ENCODE data around the gene MYH13. TPM values are rescaled to one million over a fixed set of nuclear protein-coding genes. Genes with fewer than 3 reads are reported as not detected.

MYH13 gene
- total and polyA plus RNA-seq, 10 of the 15 experiments (the other 5 are each of a cell fraction or from before 2014, with no cell fraction given) = 0.01 to 0.04 (median 0.03) TPM; not detected in 4

DNA sequence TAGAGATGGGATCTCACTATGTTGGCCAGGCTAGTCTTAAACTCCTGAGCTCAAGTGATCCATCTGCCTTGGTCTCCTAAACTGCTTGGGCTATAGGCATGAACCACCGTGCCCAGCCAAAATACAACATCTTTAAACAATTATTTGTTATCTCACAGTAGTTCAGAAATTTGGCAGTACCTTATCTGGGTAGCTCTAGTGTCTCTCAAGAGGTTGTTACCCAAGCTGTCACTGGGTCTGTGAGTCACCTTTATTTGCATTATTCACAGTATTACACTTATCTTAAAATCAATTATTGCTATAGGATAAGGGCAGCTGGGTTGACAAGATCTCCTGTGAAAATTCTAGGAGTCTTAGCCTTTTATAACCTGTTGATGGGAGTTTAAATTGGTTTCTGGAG, 110.4 kb downstream of the MYH13 start:
- no peak overlapping the region for H3K4me2 ChIP-seq (ENCODE audit: control insufficient read depth, insufficient read depth)
- 43% methylated on average over 1 of the region's 1 CpG for WGBS (ENCODE audit: insufficient coverage, insufficient replicate concordance, low lambda C conversion rate, missing lambda C conversion rate)
- no peak for TF ChIP-seq ZNF24 (IDR thresholded peaks at IDR 0.05)
- no peak for TF ChIP-seq MTA3 (IDR thresholded peaks at IDR 0.05; ENCODE audit: borderline replicate concordance, low read length)
- no peaks in the 10 kb centered on the region for H3K27me3 ChIP-seq (replicated peaks in 1 of 2; ENCODE audit: control insufficient read depth in 2 of 2, insufficient read depth in 2 of 2, low read length in 1 of 2)
- H4K20me1 ChIP-seq (ENCODE audit: control insufficient read depth, insufficient read depth) = no peaks in the 10 kb centered on the region
- H3K4me3 ChIP-seq = no peak overlapping the region
- intact Hi-C loops (cut with micrococcal nuclease; ENCODE audit: unreplicated experiment) (no loop called here), in situ Hi-C loops (cut with MboI) (no loop called here)
- no peaks in the 10 kb centered on the region for H3K36me3 ChIP-seq (ENCODE audit: control insufficient read depth in 2 of 2, insufficient read depth in 2 of 2, low read length in 1 of 2)
- POLR2A ChIA-PET = no interaction called here
- H3K79me2 ChIP-seq (ENCODE audit: control insufficient read depth, insufficient read depth, low read length) = no peaks in the 10 kb centered on the region
- peaks cover 7% of the 10 kb centered on the region for H3K4me1 ChIP-seq (ENCODE audit: control insufficient read depth, insufficient read depth, low read length)
- no peak overlapping the region for H3K27ac ChIP-seq (ENCODE audit: control insufficient read depth, insufficient read depth)
- FAIRE-seq (no peak), DNase-seq (ENCODE audit: low read depth, low spot score) (no peak), ATAC-seq (no peak)
- SMC1A ChIA-PET (ENCODE audit: uncharacterized antibody, unreplicated experiment) = no interaction called here
- no TSS peak for BruUV-seq (replicated peaks)
- no peak overlapping the region for H2AFZ ChIP-seq (ENCODE audit: control insufficient read depth, low read depth, low read length)
- no peak overlapping the region for H3K9ac ChIP-seq (ENCODE audit: control insufficient read depth, insufficient read depth, low read length)
- RAD21 ChIA-PET (ENCODE audit: unreplicated experiment) = no interaction called here
- CTCF ChIA-PET = no interaction called here
- peaks cover 1% of the 10 kb centered on the region for H3K9me3 ChIP-seq (replicated peaks; ENCODE audit: control insufficient read depth, insufficient read depth, low read length)

DNA sequence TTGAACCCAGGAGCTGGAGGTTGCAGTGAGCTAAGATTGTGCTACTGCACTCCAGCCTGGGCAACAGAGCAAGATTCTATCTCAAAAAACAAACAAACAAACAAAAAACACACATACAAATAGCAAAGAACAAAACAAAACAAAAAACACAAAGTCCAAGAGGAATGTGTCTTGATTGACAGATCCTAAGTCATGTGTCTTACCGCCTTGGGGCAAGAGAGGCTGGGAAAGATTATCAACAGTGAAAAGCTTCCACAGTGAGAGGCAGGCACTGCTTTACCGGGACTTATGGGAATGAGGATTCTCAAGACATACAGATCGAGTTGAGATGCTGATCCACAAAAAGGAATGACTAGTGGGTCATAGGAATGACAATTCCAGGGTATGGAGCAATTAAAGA, 111.7 kb downstream of the MYH13 start:
- Histone ChIP-seq H3K36me3 (ENCODE audit: control insufficient read depth in 2 of 2, insufficient read depth in 2 of 2, low read length in 1 of 2) (no peaks in the 10 kb centered on the region), H3K4me2 (ENCODE audit: control insufficient read depth, insufficient read depth) (no peak overlapping the region), H3K27me3 (replicated peaks in 1 of 2; ENCODE audit: control insufficient read depth in 2 of 2, insufficient read depth in 2 of 2, low read length in 1 of 2) (no peaks in the 10 kb centered on the region), H2AFZ (ENCODE audit: control insufficient read depth, low read depth, low read length) (no peak overlapping the region), H3K4me1 (ENCODE audit: control insufficient read depth, insufficient read depth, low read length) (peaks cover 7% of the 10 kb centered on the region), H3K4me3 (no peak overlapping the region), H3K9me3 (replicated peaks; ENCODE audit: control insufficient read depth, insufficient read depth, low read length) (no peaks in the 10 kb centered on the region; the same call in 1 of the 3 replicates), H3K9ac (ENCODE audit: control insufficient read depth, insufficient read depth, low read length) (no peak overlapping the region), H3K27ac (ENCODE audit: control insufficient read depth, insufficient read depth) (no peak overlapping the region), H3K79me2 (ENCODE audit: control insufficient read depth, insufficient read depth, low read length) (no peaks in the 10 kb centered on the region), H4K20me1 (ENCODE audit: control insufficient read depth, insufficient read depth) (no peaks in the 10 kb centered on the region)
- in situ Hi-C loops (cut with MboI) = no loop called here
- 46% methylated on average over 3 of the region's 3 CpGs for WGBS (ENCODE audit: insufficient coverage, insufficient replicate concordance, low lambda C conversion rate, missing lambda C conversion rate)
- intact Hi-C loops (cut with micrococcal nuclease; ENCODE audit: unreplicated experiment) = no loop called here
- SMC1A ChIA-PET (ENCODE audit: uncharacterized antibody, unreplicated experiment) = no interaction called here
- no peak for TF ChIP-seq NFIC (IDR thresholded peaks at IDR 0.05; ENCODE audit: low read depth, low read length)
- TF ChIP-seq, protein P1, sequence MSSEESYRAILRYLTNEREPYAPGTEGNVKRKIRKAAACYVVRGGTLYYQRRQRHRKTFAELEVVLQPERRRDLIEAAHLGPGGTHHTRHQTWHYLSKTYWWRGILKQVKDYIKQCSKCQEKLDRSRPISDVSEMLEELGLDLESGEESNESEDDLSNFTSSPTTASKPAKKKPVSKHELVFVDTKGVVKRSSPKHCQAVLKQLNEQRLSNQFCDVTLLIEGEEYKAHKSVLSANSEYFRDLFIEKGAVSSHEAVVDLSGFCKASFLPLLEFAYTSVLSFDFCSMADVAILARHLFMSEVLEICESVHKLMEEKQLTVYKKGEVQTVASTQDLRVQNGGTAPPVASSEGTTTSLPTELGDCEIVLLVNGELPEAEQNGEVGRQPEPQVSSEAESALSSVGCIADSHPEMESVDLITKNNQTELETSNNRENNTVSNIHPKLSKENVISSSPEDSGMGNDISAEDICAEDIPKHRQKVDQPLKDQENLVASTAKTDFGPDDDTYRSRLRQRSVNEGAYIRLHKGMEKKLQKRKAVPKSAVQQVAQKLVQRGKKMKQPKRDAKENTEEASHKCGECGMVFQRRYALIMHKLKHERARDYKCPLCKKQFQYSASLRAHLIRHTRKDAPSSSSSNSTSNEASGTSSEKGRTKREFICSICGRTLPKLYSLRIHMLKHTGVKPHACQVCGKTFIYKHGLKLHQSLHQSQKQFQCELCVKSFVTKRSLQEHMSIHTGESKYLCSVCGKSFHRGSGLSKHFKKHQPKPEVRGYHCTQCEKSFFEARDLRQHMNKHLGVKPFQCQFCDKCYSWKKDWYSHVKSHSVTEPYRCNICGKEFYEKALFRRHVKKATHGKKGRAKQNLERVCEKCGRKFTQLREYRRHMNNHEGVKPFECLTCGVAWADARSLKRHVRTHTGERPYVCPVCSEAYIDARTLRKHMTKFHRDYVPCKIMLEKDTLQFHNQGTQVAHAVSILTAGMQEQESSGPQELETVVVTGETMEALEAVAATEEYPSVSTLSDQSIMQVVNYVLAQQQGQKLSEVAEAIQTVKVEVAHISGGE (CRISPR knock-in tag; IDR thresholded peaks at IDR 0.05) = no peak
- TF ChIP-seq DPF2 (IDR thresholded peaks at IDR 0.05) = no peak
- TF ChIP-seq NBN (IDR thresholded peaks at IDR 0.05) = no peak
- CTCF ChIA-PET = no interaction called here
- no peak for DNase-seq (ENCODE audit: low read depth, low spot score)
- BruUV-seq (replicated peaks) = no TSS peak
- FAIRE-seq = no peak
- RAD21 ChIA-PET (ENCODE audit: unreplicated experiment) = no interaction called here
- no peak for ATAC-seq
- POLR2A ChIA-PET = no interaction called here

All from GM12878 (cell line).